Ishikawa (cell line): ENCODE measurements around the gene CIPC.

Experiments used
- CEBPB ChIP-seq: IDR thresholded peaks from 2 replicates; pipeline ENCODE4 v1.6.1; 2012
- CREB1 ChIP-seq: IDR thresholded peaks from 2 replicates; pipeline ENCODE4 v1.6.1; 2012; ENCODE audit warnings: low read depth
- EGR1 ChIP-seq: IDR thresholded peaks from 2 replicates; pipeline ENCODE4 v1.6.1; 2012
- EP300 ChIP-seq: IDR thresholded peaks from 2 replicates; pipeline ENCODE4 v1.6.1; 2012; ENCODE audit warnings: borderline replicate concordance
- FOXM1 ChIP-seq: IDR thresholded peaks from 2 replicates; pipeline ENCODE4 v1.6.1; 2012; ENCODE audit warnings: low read depth, borderline replicate concordance
- MAX ChIP-seq: IDR thresholded peaks from 2 replicates; pipeline ENCODE4 v1.6.1; 2012
- NFIC ChIP-seq: IDR thresholded peaks from 2 replicates; pipeline ENCODE4 v1.6.1; 2012
- RAD21 ChIP-seq: IDR thresholded peaks from 2 replicates; pipeline ENCODE4 v1.6.1; 2012; ENCODE audit warnings: low read depth
- REST ChIP-seq: IDR thresholded peaks from 2 replicates; pipeline ENCODE4 v1.6.1; 2012; ENCODE audit warnings: low read depth, mild to moderate bottlenecking
- TAF1 ChIP-seq: IDR thresholded peaks from 2 replicates; pipeline ENCODE4 v1.6.1; 2012; ENCODE audit warnings: low read depth, mild to moderate bottlenecking
- TCF12 ChIP-seq: IDR thresholded peaks from 2 replicates; pipeline ENCODE4 v1.6.1; 2012; ENCODE audit warnings: low read depth
- TEAD4 ChIP-seq: IDR thresholded peaks from 2 replicates; pipeline ENCODE4 v1.6.1; 2012
- USF1 ChIP-seq: IDR thresholded peaks from 2 replicates; pipeline ENCODE4 v1.6.1; 2012
- YY1 ChIP-seq: IDR thresholded peaks from 2 replicates; pipeline ENCODE4 v1.6.1; 2012; ENCODE audit warnings: low read depth
- ZBTB7A ChIP-seq: IDR thresholded peaks from 2 replicates; pipeline ENCODE4 v1.6.1; 2012; ENCODE audit warnings: low read depth

Gene CIPC

GRCh38 chr14:77128414-77128891 lies 30.4 kb downstream of the CIPC start:
- TF ChIP-seq NFIC (peak; percentile 61), TEAD4 (peak; percentile 31; the same call in 1 of the 2 replicates), EP300 (no peak), EGR1 (no peak)

GRCh38 chr14:77130386-77130785 lies 32.3 kb downstream of the CIPC start:
- TF ChIP-seq CEBPB: no peak
- TF ChIP-seq ZBTB7A: no peak
- TF ChIP-seq RAD21: no peak
- no peak for TF ChIP-seq TAF1
- no peak for TF ChIP-seq TCF12
- no peak for TF ChIP-seq USF1
- no peak for TF ChIP-seq CREB1
- no peak for TF ChIP-seq MAX
- no peak for TF ChIP-seq YY1
- TF ChIP-seq NFIC: no peak
- no peak for TF ChIP-seq FOXM1
- TF ChIP-seq TEAD4: no peak
- TF ChIP-seq REST: no peak
- TF ChIP-seq EP300: no peak
- no peak for TF ChIP-seq EGR1

GRCh38 chr14:77131206-77131605 lies 33.1 kb downstream of the CIPC start:
- no peak for TF ChIP-seq TEAD4
- no peak for TF ChIP-seq MAX
- no peak for TF ChIP-seq TCF12
- no peak for TF ChIP-seq FOXM1
- no peak for TF ChIP-seq EP300
- TF ChIP-seq YY1: no peak
- TF ChIP-seq ZBTB7A: no peak
- no peak for TF ChIP-seq NFIC
- no peak for TF ChIP-seq CREB1
- no peak for TF ChIP-seq RAD21
- no peak for TF ChIP-seq USF1
- TF ChIP-seq REST: no peak
- no peak for TF ChIP-seq TAF1
- TF ChIP-seq CEBPB: no peak
- TF ChIP-seq EGR1: no peak

GRCh38 chr14:77131871-77132486 lies 33.9 kb downstream of the CIPC start:
- TF ChIP-seq EGR1: no peak

GRCh38 chr14:77133720-77134338 lies 35.8 kb downstream of the CIPC start:
- no peak for TF ChIP-seq TAF1
- TF ChIP-seq ZBTB7A: no peak
- TF ChIP-seq TEAD4: peak; percentile 39; the same call in 1 of the 2 replicates
- no peak for TF ChIP-seq NFIC
- no peak for TF ChIP-seq EGR1
- peak; percentile 96 for TF ChIP-seq REST
- no peak for TF ChIP-seq CREB1
- TF ChIP-seq CEBPB: no peak
- TF ChIP-seq EP300: no peak
- peak; percentile 34; the same call in 1 of the 2 replicates for TF ChIP-seq RAD21
- no peak for TF ChIP-seq FOXM1
- peak; percentile 81 for TF ChIP-seq MAX
- TF ChIP-seq TCF12: no peak
- TF ChIP-seq YY1: peak; percentile 54; the same call in 1 of the 2 replicates
- 0 out of 2 replicates have a peak, but pooled peaks have one; percentile 33 for TF ChIP-seq USF1
